NCI-H2196 treated with DMSO at 0.1 percent for 48 hours (cell line): Measurements from ENCODE around the gene ISCU.

ENCODE experiments used
- DNase-seq: peaks from one replicate; lab custom pipeline; 2025; ENCODE audit not compliant: unreplicated experiment; lab: John Stamatoyannopoulos, UW

Gene ISCU

GRCh38 chr12:108602209-108602705 lies 39.9 kb downstream of the ISCU start:
- DNase-seq, result no peak

DNA sequence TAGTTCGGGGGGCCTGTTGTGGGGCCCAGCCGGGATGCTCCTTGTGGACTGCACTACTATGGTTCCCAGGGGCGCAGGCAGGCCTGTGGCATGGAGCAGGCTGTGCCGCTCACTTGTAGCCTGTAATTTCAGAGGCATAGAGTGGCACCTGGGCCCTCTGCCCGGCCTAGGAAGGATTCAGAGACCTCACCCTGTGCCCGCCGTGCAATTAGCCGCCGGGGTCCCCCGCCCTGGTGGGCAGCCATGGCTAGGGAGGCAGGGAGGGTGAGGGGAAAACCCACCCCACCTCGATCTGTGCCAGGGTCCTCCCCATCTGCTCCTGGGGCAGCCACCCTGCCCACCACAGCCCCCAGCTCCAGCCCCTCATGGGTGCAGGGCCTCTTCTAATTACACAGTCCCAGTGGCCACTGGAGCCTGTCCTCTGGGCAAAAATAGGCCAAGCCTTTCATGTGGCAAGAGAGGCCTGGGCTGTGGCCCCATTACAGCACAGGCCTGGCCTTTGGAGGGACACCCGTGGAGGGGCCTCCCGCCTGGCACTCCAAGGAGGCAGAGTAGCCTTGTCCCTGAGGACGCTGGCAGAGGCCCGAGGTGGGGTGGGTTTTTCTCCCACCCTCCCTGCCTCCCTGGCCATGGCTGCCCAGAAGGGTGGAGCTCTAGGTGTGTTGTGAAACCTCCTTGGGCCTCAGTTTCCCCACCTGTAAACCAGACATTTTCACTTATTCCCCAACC lies 40.7 kb downstream of the ISCU start:
- no peak for DNase-seq

GRCh38 chr12:108603743-108604142 lies 41.3 kb downstream of the ISCU start:
- DNase-seq, result no peak

- no peak for DNase-seq
Observed at GRCh38 chr12:108604208-108604941, 42.0 kb downstream of the ISCU start.

DNA sequence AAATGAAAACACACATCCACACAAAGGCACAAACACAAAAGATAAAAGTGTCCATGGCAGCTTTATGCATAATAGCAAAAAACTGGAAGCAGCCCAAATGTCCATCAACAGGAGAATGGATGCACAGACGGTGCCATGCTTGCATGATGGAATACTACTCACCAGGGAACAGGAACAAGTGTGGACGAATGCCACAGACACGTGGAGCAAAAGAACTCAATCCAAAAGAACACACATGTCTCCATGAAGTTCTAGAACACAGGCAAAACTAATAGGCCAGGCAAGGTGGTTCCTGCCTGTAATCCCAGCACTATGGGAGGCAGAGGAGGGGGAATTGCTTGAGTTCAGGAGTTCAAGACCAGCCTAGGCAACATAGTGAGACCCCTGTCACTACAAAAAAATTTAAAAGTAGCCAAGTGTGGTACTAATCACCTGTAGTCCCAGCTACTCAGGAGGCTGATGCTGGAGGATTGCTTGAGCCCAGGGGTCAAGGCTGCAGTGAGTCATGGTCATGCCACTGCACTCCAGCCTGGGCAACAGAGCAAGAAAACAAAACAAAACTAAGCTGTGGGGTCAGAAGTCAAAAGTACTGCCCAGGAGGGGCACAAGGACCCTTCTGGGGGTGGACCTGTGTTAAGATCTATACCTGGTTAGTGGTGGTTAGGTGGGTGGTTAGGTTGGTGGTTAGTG lies 42.7 kb downstream of the ISCU start:
- no peak for DNase-seq

- DNase-seq, result no peak
Observed at GRCh38 chr12:108605690-108606406, 43.5 kb downstream of the ISCU start.

- no peak for DNase-seq
Observed at GRCh38 chr12:108606492-108606891, 44.1 kb downstream of the ISCU start.

- DNase-seq, result no peak
Observed at GRCh38 chr12:108607981-108608600, 45.7 kb downstream of the ISCU start.

DNA sequence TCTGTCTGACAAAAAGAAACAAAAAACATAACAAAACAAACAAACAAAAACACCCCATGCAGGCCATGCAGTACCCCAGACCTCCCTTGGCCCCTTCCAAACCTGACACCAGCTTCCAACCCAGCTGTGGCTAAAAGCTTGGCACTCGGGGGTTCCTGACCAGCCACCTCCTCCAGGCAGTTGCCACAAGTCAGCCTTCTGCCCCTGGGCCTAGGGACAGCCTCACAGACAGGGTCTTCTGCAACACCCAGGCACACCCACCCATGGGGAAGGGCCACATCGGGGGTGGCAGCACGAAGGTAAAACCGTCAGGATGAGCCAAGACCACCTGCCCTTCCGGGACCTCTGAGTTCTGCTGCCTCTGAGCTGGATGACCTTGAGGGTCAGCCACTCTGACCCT lies 46.2 kb downstream of the ISCU start:
- no peak for DNase-seq

DNA sequence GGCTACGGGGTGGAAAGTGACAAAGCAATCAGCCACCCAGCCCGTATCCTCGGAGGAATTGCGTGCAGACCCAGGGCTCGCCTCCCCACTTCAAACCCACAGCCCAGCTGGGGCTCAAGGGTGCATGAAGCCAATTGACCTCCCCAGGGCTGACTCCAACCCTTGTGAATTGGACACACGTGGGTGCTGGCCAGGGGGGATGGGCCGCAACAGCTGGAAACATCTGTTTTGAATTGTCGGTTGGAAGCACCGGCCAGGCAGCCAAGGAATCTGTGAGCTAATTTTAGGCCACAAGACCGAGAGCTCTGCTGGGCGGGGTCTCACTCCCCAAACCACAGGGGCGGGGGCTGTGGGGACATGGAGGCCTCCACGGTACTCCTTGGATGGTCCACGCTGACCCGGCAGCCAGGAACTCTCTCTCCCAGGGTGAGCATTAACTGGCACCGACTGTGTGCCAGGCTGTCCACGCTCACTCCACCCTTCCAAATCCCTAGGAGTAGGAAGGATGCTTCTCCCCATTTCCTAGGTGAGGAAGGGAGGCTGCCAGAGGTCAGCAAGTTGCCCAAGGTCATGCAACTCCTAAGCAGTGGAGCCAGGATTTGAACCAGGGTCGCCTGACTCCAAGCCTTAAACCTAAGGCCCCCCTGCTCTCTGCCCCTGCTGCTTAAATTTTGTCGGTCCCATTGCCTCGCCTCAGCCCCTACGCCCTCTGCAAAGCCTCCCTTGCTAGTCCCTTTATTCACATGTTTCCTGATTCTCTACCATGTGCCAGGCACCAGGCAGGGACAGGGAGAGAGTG lies 47.3 kb downstream of the ISCU start:
- no peak for DNase-seq

- DNase-seq, result no peak
Observed at GRCh38 chr12:108610336-108610815, 48.0 kb downstream of the ISCU start.

DNA sequence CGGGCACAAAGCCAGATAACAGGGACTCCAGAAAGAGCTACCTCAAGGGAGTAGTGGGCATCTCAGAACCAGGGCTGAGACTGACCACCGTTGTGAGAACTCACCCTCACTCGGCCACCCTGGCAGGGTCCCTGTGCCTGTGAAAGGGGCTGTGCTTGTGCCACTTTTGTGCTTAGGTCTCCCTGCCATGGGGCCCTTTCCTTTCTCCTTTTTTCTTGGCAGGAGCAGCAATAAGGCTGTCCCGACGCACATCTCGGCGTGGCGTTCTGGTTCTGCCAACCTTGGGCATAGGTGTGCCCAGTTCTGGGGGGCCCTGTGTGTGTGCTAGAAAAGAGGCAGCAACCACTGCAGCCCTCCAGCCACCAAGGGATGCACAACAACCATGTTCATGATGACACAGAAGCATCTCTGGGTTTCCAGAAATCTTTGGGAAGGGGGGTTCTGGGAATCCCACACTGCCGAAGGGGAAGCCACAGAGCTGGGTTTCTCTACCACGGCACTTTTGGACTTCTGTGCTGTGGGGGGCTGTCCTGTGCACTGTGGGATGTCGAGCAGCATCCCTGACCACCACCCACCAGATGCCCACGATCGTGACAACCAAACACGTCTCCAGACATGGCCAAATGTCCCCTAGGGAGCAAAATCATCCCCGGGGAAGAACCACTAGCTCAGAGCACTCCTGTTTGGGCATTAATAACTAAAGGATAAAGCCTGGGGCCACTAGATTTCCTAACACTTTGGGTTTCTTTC lies 48.6 kb downstream of the ISCU start:
- DNase-seq, result no peak

GRCh38 chr12:108611884-108612415 lies 49.6 kb downstream of the ISCU start:
- no peak for DNase-seq

GRCh38 chr12:108612788-108613282 lies 50.4 kb downstream of the ISCU start:
- no peak for DNase-seq

GRCh38 chr12:108613548-108613947 lies 51.2 kb downstream of the ISCU start:
- no peak for DNase-seq

DNA sequence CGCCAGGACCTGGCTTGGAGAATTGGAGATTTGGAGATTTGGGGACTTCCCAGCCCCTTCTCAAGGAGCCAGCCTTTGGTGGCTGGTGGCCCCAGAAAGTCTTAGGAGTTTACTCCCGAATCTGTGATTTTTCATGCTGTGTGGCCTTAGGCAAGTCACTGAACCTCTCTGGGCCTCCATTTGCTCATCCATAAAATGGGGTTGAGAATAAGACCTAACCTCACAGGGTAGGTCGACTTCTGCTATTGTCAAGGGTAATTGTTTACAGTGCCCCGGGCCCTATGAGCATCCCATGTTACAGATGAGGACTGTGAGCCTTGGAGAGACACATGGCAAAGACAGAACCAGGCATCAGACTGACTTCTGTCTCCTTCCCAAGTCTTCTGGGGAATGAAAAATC lies 51.6 kb downstream of the ISCU start:
- no peak for DNase-seq

DNA sequence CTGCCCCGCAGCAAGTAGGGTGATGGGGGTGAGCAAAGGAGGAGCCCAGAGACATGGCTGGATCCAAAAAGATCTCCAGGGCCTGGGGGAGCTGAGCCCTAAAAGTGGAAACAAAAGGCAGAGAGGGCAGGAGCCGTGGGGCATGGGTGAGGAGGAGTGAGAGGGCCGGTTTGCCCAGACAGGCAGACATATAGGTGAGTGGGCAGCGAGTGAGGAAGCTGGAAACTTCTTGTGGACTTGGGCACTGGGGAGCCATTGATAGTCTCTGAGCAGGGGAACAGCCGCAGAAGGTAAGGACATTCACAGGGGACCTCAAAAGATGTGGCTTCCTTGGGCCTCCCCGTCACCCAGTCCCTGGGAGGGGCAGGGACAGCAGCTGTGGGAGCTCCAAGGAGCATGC lies 52.2 kb downstream of the ISCU start:
- DNase-seq, result no peak

DNA sequence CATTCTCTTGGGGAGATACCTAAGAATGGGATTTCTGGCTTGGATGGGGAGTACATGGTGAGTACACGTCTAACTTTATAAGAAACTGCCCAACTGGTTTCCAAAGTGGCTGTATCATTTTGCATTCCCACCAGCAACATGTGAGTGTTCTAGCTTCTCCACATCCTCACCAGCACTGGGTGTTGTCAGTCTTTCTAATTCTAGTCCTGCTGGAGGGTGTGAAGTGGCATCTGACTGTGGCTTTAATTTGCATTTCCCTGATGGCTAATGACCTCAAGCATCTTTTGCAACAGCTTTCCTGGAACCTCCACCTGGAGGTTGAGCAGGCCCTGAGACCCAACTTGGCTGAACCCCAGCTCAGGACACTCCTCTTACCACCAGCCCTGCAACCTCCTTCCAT lies 53.5 kb downstream of the ISCU start:
- DNase-seq, result no peak

DNA sequence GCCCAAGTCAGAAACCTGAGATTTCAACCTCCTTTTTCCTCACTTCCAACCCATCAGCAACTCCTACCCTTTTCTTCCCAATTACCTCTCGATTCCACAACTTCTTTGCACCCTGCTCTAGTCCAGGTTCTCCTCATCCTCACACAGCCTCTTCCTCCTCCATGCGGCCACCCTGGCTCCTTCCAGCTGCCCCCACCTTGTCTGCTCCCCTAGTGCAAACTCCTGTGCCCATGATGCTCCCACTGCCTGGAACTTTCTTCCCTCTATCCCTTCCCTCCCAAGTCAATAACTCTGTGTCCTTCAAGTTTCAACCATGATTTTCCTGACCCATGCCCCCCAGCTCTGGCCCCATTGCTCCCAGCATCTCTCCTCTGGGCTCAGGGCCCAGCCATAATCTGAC lies 54.0 kb downstream of the ISCU start:
- no peak for DNase-seq
